Left kidney (tissue), 2 donors: ENCODE data around the gene AOPEP. TPM values are rescaled to one million over a fixed set of nuclear protein-coding genes. Genes with fewer than 3 reads are reported as not detected.
"Not testable (repeated sequence)": the region's sequence is repeated elsewhere in the genome, so short reads cannot be mapped to it uniquely, and the experiment has no call there.

Experiments used
- DNase-seq: peaks from one replicate; pipeline ENCODE4 v3.0.0-alpha.2; 2013
- polyA plus RNA-seq: library from polyadenylated mRNA; unstranded; fragments of 120-200 nt; gene quantifications from one replicate; pipeline ENCODE4 v1.2.1, GENCODE V29; 2013; ENCODE audit not compliant: insufficient read length

Gene AOPEP
- polyA plus RNA-seq, 1 donor = 54.5 TPM

- DNase-seq = no peak
These were observed 91.0 kb downstream of the AOPEP start for GRCh38 chr9:94817291-94818177.

GRCh38 chr9:94818178-94818541 is 91.7 kb downstream of the AOPEP start:
- no peak for DNase-seq

DNA sequence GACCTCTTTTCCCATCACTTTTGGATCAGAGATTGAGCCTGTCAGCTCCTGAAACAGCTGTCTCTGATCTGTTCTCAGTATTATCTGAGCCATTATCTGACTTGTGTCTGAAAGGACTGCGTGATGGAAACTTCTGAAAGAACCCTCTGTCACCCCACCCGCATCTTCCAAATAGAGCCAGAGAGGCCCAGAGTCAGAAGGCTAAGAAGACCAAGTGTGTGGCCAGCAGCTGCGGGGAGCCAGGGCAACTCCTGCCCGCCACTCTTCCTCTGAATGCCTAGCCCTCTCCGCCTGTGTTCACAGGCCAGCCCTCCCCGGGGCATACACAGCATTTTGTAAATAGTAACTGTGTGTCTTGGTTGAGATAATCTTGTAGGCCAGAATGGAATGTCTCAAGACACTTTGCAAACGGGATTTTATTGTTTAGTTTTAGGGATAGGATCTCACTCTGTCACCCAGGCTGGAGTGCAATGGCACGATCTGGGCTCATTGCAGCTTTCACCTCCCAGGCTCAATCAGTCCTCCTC is 92.7 kb downstream of the AOPEP start:
- DNase-seq = no peak

DNA sequence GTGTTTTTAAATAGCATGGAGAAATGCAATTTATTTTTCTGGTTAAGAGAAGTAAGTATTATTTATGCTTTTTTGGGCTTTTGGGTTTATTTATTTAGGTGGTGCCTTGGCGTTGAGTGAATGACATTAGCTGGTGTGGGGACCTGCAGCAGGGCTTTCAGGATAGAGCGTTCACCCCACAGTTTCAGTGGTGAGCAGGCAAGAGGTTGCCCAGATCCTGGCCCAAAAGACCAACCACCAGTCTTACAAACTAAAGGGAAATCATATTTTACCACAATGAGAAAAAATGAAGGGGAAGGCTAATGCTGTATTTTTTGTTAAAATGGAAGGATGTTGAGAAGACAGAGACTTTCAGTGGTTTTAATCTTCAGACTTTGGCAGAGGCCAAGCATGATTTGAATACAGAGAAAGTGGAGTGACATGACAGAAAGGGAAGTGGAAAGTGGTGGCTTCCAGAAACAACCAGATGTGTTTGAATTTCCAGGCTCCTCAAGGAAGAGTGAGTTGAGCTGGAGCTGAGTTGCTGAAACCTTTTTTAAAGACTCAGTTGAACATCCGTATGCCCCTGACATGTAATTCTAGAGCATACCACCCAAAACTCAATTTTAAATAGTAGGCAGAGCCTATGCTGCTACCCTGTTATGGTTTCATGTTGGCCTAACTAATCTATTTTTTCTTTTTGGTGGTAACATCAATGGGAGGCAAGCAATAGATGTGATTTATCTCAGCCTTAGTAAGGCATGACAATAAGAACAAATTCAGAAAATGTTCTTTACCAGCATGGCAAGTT is 94.8 kb downstream of the AOPEP start:
- no peak for DNase-seq

DNA sequence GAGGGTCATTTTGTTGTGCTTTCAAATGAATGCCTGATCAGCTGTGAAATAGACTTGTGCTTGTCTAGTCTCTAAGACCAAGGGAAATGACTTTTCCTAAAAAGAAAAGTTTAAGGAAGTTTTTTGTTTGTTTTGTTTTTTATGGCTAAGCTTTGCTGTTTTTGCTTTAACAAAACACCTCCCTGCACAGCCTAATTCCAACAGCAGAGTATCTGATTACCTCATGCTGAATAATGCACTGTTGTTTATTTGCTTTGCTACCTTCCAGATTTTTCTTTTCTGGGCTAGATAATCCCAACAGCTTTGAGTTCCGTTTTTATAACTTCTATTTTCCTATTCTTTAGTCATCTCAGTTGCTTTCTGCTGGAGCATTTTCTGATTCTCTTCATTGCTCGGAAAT is 95.8 kb downstream of the AOPEP start:
- no peak for DNase-seq

DNA sequence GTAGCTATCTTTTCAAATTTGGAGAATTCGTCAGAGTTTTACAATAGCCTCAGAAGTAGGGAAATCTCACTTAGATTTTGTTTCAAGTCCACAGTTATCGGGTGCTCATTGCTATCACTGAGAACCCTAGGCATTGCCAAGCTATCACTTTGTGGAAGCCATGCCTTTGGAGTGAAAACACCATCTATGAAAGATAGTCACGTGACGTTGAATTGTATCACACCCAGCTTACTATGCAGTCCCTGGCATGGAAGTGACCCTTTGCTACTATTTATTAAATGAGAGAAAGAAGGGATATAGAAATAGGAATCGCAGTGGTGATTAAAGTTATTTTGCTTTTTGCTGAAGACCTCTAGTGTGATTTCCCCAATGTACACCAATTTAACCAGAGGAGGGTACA is 97.2 kb downstream of the AOPEP start:
- no peak for DNase-seq

DNA sequence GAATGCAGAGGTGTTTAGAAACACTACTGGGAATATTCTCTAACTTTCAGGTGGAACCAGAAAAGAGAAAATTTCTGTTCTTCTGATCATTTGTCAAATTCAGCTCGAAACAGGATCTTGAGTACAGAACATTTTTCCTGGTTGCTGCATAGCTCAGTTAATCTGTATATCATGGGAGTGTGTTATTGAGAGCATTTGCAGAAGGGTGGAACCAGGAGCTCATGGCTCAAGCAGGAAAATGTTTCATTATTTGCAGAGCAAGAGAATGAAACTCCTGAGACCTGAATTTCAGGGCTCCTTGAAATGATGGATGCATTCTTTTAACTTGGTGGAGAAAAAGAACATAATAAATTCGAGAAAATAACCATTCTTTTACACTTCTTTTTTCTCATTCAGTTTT is 97.9 kb downstream of the AOPEP start:
- no peak for DNase-seq

DNA sequence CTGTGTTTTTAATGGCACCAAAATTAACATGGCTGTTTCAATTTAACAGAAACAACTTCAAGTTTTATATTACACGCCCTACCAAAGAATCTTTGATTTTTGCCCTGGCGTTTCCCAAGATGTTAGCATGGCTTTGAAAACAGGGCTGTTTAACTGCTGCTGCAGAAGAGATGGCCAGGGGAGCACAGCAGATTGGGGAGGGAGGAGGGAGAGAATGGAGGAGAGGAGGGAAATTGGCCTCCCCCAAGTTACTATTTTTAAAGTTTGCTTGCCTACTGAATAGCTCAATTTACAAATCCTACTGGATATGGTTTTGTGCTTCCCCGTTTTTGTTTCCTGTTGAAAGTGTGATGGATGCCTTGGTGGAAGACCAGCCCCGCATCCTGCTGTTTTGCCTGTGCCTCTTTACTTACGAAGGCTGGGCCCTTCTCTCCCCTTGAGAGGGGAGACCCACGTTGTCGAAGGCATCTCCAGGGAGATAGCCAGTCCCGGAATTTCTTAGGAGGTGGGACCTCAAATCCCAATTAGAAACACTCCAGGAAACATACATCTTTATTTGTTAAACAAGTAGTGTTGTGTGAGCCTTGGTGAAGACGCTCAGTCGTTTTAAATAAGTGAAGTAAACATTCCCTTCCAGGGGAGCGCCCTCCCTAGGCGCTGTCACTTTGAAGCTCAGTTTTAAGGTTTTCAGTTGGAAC is 98.6 kb downstream of the AOPEP start:
- no peak for DNase-seq

DNA sequence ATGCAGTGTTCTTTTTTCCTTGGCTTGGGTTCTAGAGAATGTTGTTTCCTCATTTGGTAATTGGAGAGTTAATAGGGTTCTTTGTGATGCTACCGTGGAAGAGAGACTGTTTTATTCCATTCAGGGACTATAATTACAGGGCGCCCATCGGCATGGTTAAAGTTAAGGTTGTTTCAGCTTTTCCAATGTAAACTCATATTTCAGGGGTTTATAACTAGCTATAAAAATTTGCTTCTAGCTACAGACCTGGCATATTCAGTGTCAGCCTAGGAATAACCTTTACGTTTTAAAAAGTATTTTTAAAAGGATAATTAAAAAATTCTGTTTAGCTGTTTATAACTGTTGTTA is 99.1 kb downstream of the AOPEP start:
- DNase-seq = no peak

GRCh38 chr9:94826044-94826443 is 99.5 kb downstream of the AOPEP start:
- DNase-seq = no peak

DNA sequence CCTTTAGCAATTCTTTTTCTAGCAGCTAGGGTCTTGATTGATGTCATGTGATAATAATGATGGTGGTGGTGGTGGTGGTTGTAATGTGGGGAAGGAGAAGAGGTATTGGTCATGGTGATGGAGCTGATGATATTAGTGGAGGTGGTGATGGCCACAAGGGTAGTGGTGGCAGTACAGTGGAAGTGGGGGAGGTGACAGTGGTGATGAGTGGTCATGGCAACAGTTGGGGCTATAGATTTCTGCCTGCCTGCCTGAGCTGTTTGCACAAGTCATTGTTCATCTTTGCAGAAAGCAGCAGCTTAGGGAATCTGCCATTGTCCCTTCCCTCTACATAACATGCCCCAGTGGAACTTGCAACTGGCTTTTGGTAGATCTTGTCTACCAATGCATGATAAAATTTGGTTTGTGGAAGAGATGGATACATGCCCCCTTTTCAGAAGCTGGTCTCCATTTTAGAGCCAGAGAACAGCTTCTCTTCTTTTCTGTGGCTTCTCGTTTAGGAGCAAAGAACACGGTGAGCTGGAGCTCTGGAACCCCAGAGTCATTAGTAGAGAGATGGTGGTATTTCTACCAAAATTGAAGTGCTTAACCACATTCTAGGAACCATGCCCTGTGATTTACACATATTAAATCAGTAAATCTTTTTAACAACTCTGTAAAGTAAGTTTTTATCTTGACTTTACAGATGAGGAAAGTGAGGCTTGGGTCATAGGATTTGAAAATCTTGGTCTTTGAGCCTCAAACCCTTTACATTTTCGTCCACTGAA is 100.3 kb downstream of the AOPEP start:
- DNase-seq = no peak

DNA sequence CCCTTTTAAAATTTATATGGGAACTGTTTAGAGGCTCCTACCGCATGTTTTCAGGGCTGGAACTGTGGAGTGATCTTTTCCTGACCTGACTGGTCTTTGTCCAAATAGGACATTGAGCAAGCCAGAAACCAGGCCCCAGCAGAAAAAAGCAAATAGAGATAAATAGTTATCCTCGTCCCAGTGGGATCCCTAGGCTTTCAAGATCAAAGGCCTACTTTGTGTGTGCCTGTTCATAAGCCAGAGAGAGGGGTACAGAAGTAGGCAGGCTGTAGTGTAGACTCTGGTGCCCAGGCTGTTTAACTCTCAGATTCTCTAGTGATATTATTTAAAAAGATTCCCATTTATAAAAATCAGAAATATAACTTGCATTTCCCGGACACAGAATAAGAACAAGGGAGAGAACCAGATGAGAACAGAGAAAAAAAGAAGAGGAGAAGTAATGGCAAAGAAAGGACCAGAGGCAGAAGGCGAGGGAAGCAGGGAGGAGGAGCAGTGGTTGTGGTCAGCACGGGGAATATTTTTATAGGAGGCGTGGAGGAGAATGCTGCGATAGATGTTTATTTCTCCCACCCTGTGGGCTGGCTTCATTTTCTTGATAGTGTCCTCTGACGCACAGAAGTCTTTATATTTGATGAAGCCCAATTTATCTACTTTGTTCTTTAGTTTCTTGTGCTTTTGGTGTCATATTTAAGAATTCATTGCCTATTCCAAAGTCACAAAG is 101.2 kb downstream of the AOPEP start:
- DNase-seq = no peak

DNA sequence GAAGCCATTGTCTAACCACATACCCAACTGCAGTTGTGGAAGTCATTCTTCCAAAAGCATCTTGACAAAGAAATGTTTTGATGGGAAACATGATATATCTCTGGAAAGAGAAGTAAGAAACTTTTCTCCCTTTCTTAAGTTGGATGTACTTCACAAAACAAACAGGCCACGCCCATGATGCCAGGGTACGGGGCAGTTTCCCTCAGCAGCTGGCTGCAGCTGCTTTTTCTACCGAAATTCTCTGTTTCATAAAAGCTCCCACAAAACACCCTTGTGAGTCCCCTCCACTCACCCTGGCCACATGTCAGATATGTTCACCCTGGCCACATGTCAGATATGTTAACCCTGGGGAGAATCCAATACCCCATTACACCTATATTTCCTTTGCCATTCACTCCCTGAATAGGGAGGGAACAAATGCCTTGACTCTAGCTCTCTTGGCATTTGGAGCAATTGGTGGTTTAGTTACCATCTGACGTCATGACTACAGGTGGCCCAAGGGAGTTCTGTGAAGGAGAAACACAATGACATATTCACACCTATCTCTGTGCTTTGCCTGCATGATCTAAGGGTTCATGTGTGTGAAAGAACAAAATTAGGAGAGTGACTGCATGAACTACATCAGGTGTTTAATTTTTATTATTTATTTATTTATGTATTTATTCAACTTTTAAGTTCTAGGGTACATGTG is 103.0 kb downstream of the AOPEP start:
- DNase-seq = no peak

GRCh38 chr9:94830071-94830604 is 103.6 kb downstream of the AOPEP start:
- not testable (repeated sequence) for DNase-seq

GRCh38 chr9:94833802-94834201 is 107.3 kb downstream of the AOPEP start:
- no peak for DNase-seq

GRCh38 chr9:94837404-94837803 is 110.9 kb downstream of the AOPEP start:
- no peak for DNase-seq

DNA sequence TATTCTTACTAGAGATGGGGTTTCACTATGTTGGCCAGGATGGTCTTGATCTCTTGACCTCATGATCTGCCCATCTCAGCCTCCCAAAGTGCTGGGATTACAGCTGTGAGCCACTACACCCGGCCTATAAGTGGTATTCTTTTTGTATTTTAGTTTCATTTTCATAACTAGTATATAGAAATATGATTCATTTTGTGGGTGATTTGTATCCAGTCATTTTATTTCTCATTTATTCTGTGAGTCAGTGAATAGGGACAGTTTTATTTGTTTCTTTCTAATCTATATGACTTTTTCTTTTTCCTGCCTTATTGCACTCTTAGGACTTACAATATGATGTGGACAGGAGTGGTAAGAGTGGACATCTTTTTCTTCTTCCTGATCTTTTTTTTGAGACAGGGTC is 112.9 kb downstream of the AOPEP start:
- no peak for DNase-seq

- no peak for DNase-seq
These were observed 114.2 kb downstream of the AOPEP start for GRCh38 chr9:94840738-94841137.

DNA sequence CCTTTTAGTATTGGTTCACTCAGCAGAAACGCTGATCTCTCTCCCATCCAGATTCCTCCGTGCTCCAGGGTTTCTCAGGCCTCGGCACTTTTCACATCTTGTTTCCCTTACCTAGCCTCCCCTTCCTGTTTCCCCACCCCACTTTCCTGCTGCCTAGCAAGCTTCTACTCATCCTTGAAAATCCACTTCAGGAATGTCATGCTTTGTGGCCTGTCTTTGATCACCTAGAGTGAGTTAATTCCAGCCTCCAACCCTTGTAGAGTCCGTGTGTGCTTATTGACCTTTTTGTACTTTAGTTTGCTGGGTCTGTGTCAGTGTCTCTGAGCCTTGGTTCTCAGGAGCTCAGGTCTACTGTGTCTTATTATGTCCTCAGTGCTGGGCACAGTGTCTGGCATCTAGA is 116.6 kb downstream of the AOPEP start:
- no peak for DNase-seq

- DNase-seq = no peak
These were observed 120.2 kb downstream of the AOPEP start for GRCh38 chr9:94846739-94847138.
